MM.1S (cell line): Measurements from ENCODE around the gene AMZ2.

Source experiments
- EZH2phosphoT487 ChIP-seq: fragments of 300-600 bp; sonication (generic); IDR thresholded peaks from 2 replicates; pipeline ENCODE4 v1.6.1; 2018; ENCODE audit warnings: antibody characterized with exemption, low read length
- TF ChIP-seq, protein P1 (sequence below): fragments of 300-600 bp; sonication (generic); IDR thresholded peaks from 2 replicates; pipeline ENCODE4 v1.5.1; 2016; ENCODE audit warnings: antibody characterized with exemption, low read length, mixed read lengths

- TF ChIP-seq, protein P1, sequence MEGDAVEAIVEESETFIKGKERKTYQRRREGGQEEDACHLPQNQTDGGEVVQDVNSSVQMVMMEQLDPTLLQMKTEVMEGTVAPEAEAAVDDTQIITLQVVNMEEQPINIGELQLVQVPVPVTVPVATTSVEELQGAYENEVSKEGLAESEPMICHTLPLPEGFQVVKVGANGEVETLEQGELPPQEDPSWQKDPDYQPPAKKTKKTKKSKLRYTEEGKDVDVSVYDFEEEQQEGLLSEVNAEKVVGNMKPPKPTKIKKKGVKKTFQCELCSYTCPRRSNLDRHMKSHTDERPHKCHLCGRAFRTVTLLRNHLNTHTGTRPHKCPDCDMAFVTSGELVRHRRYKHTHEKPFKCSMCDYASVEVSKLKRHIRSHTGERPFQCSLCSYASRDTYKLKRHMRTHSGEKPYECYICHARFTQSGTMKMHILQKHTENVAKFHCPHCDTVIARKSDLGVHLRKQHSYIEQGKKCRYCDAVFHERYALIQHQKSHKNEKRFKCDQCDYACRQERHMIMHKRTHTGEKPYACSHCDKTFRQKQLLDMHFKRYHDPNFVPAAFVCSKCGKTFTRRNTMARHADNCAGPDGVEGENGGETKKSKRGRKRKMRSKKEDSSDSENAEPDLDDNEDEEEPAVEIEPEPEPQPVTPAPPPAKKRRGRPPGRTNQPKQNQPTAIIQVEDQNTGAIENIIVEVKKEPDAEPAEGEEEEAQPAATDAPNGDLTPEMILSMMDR: no peak
- no peak for TF ChIP-seq EZH2phosphoT487
These were observed 48.7 kb downstream of the AMZ2 start for GRCh38 chr17:68296217-68297191.
